Measurements from ENCODE around the gene EBF4.

DNA sequence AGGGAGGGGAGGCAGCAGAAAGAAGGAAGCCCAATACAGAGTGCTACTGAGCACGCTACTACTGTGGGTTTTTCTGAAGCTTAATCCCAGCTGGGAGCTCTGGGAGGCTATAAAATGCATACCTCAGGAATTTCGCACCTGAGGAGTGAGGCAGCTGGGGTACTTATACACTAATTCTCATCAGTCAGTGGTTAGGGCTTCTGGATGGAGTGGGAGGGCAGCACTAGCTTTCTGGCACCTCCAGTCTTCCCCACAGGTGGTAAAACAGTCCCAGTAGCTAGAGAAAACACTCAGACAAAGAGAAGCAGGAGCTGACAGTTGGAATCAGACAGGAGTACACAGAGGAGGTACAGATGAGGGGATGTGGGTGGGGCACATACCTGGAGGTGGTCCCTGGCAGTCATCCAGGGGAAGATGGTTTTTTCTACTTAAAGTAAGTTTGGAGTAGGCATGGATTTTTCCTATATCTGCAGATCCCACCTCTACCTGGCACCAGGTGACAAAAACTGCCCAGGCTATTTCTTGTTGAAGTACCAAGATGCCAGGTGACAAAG is 70.1 kb downstream of the EBF4 start:
- TF ChIP-seq EP300 (IDR thresholded peaks at IDR 0.05; ENCODE audit: borderline replicate concordance in 1 of 2, control insufficient read depth in 1 of 2, low read depth in 2 of 2, low read length in 2 of 2): no peak
- TF ChIP-seq, protein P1, sequence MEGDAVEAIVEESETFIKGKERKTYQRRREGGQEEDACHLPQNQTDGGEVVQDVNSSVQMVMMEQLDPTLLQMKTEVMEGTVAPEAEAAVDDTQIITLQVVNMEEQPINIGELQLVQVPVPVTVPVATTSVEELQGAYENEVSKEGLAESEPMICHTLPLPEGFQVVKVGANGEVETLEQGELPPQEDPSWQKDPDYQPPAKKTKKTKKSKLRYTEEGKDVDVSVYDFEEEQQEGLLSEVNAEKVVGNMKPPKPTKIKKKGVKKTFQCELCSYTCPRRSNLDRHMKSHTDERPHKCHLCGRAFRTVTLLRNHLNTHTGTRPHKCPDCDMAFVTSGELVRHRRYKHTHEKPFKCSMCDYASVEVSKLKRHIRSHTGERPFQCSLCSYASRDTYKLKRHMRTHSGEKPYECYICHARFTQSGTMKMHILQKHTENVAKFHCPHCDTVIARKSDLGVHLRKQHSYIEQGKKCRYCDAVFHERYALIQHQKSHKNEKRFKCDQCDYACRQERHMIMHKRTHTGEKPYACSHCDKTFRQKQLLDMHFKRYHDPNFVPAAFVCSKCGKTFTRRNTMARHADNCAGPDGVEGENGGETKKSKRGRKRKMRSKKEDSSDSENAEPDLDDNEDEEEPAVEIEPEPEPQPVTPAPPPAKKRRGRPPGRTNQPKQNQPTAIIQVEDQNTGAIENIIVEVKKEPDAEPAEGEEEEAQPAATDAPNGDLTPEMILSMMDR (IDR thresholded peaks at IDR 0.05 in 2 of 3, conservative IDR thresholded peaks at IDR 0.05 in 1 of 3; ENCODE audit: control insufficient read depth in 2 of 3, extremely low read depth in 1 of 3, insufficient read depth in 1 of 3, low read depth in 3 of 3, low read length in 3 of 3): no peak
- no peak for TF ChIP-seq RAD21 (IDR thresholded peaks at IDR 0.05; ENCODE audit: insufficient read depth, low read depth, low read length)
- TF ChIP-seq TCF12 (IDR thresholded peaks at IDR 0.05; ENCODE audit: low read depth, low read length): no peak
- TF ChIP-seq BMI1 (IDR thresholded peaks at IDR 0.05; ENCODE audit: borderline replicate concordance): no peak
- no peak for TF ChIP-seq MYC (IDR thresholded peaks at IDR 0.05; ENCODE audit: insufficient read depth, insufficient read length, insufficient replicate concordance, low read length, severe bottlenecking)
- TF ChIP-seq, protein P2, sequence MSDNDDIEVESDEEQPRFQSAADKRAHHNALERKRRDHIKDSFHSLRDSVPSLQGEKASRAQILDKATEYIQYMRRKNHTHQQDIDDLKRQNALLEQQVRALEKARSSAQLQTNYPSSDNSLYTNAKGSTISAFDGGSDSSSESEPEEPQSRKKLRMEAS (IDR thresholded peaks at IDR 0.05; ENCODE audit: low read depth, low read length): no peak
- TF ChIP-seq TAF1 (IDR thresholded peaks at IDR 0.05; ENCODE audit: borderline replicate concordance, low read depth, low read length): no peak
- TF ChIP-seq, protein P3, sequence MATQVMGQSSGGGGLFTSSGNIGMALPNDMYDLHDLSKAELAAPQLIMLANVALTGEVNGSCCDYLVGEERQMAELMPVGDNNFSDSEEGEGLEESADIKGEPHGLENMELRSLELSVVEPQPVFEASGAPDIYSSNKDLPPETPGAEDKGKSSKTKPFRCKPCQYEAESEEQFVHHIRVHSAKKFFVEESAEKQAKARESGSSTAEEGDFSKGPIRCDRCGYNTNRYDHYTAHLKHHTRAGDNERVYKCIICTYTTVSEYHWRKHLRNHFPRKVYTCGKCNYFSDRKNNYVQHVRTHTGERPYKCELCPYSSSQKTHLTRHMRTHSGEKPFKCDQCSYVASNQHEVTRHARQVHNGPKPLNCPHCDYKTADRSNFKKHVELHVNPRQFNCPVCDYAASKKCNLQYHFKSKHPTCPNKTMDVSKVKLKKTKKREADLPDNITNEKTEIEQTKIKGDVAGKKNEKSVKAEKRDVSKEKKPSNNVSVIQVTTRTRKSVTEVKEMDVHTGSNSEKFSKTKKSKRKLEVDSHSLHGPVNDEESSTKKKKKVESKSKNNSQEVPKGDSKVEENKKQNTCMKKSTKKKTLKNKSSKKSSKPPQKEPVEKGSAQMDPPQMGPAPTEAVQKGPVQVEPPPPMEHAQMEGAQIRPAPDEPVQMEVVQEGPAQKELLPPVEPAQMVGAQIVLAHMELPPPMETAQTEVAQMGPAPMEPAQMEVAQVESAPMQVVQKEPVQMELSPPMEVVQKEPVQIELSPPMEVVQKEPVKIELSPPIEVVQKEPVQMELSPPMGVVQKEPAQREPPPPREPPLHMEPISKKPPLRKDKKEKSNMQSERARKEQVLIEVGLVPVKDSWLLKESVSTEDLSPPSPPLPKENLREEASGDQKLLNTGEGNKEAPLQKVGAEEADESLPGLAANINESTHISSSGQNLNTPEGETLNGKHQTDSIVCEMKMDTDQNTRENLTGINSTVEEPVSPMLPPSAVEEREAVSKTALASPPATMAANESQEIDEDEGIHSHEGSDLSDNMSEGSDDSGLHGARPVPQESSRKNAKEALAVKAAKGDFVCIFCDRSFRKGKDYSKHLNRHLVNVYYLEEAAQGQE (IDR thresholded peaks at IDR 0.05; ENCODE audit: low read depth, low read length): no peak
- TF ChIP-seq BCL11A (IDR thresholded peaks at IDR 0.05; ENCODE audit: low read depth, low read length): no peak
- no peak for TF ChIP-seq RELA (IDR thresholded peaks at IDR 0.05; ENCODE audit: borderline replicate concordance, partially characterized antibody)
- TF ChIP-seq, protein P4, sequence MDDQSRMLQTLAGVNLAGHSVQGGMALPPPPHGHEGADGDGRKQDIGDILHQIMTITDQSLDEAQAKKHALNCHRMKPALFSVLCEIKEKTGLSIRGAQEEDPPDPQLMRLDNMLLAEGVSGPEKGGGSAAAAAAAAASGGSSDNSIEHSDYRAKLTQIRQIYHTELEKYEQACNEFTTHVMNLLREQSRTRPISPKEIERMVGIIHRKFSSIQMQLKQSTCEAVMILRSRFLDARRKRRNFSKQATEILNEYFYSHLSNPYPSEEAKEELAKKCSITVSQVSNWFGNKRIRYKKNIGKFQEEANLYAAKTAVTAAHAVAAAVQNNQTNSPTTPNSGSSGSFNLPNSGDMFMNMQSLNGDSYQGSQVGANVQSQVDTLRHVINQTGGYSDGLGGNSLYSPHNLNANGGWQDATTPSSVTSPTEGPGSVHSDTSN (IDR thresholded peaks at IDR 0.05; ENCODE audit: insufficient replicate concordance, low read depth, low read length): no peak
- TF ChIP-seq SRF (IDR thresholded peaks at IDR 0.05; ENCODE audit: low read depth in 2 of 2, low read length in 2 of 2): no peak
- TF ChIP-seq, protein P5, sequence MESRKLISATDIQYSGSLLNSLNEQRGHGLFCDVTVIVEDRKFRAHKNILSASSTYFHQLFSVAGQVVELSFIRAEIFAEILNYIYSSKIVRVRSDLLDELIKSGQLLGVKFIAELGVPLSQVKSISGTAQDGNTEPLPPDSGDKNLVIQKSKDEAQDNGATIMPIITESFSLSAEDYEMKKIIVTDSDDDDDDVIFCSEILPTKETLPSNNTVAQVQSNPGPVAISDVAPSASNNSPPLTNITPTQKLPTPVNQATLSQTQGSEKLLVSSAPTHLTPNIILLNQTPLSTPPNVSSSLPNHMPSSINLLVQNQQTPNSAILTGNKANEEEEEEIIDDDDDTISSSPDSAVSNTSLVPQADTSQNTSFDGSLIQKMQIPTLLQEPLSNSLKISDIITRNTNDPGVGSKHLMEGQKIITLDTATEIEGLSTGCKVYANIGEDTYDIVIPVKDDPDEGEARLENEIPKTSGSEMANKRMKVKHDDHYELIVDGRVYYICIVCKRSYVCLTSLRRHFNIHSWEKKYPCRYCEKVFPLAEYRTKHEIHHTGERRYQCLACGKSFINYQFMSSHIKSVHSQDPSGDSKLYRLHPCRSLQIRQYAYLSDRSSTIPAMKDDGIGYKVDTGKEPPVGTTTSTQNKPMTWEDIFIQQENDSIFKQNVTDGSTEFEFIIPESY (IDR thresholded peaks at IDR 0.05): no peak

Measured in GM12878 (cell line).